Astrocyte (in vitro differentiated cells and primary cell): Measurements from ENCODE around the gene NXPH4. TPM values are rescaled to one million over a fixed set of nuclear protein-coding genes. Genes with fewer than 3 reads are reported as not detected.

Source experiments
- DNase-seq: peaks from one replicate; pipeline ENCODE4 v3.0.0-alpha.2; 2010; ENCODE audit warnings: low read depth
- FAIRE-seq: peaks from 2 replicates; lab custom pipeline; 2011; peaks lifted over from hg19 to GRCh38; lab: Jason Lieb, UNC
- H2AFZ ChIP-seq: 2 replicates; pipeline ENCODE4 v1.6.0; 2012; ENCODE audit warnings: low read depth, low read length, inconsistent platforms
- H3K27ac ChIP-seq: 2 replicates; pipeline ENCODE4 v1.5.1; 2011; ENCODE audit warnings: low read depth, low read length, inconsistent platforms
- H3K27me3 ChIP-seq: 2 replicates; pipeline ENCODE4 v1.6.0; 2011; ENCODE audit warnings: low read length, inconsistent platforms; ENCODE audit not compliant: insufficient read depth
- H3K36me3 ChIP-seq: 2 replicates; pipeline ENCODE4 v1.5.1; 2011; ENCODE audit warnings: low read length, inconsistent platforms; ENCODE audit not compliant: insufficient read depth
- H3K4me1 ChIP-seq: 2 replicates; pipeline ENCODE4 v1.5.1; 2011; ENCODE audit warnings: low read length, inconsistent platforms; ENCODE audit not compliant: insufficient read depth
- H3K4me2 ChIP-seq: 2 replicates; pipeline ENCODE4 v1.6.0; 2012; ENCODE audit warnings: low read length, inconsistent platforms
- H3K4me3 ChIP-seq: 2 replicates; pipeline ENCODE4 v1.5.1; 2011; ENCODE audit warnings: low read depth, mild to moderate bottlenecking, low read length, inconsistent platforms; ENCODE audit not compliant: insufficient read depth
- H3K79me2 ChIP-seq: 2 replicates; pipeline ENCODE4 v1.6.0; 2012; ENCODE audit warnings: mild to moderate bottlenecking, low read length, inconsistent platforms; ENCODE audit not compliant: insufficient read depth
- H3K9ac ChIP-seq: 2 replicates; pipeline ENCODE4 v1.6.0; 2012; ENCODE audit warnings: mild to moderate bottlenecking, low read length, inconsistent platforms
- H3K9me3 ChIP-seq: 2 replicates; pipeline ENCODE4 v1.5.1; 2012; ENCODE audit warnings: low read depth, mild to moderate bottlenecking, low read length, inconsistent platforms; ENCODE audit not compliant: insufficient read depth
- H4K20me1 ChIP-seq: 2 replicates; pipeline ENCODE4 v1.6.0; 2012; ENCODE audit warnings: low read length, inconsistent platforms; ENCODE audit not compliant: insufficient read depth
- H3K27ac Mint-ChIP-seq: one replicate; pipeline ENCODE4 v1.8.0; 2021; ENCODE audit warnings: mild to moderate bottlenecking, mixed read lengths; ENCODE audit not compliant: unreplicated experiment
- H3K27me3 Mint-ChIP-seq: one replicate; pipeline ENCODE4 v1.8.0; 2021; ENCODE audit warnings: low read depth, mixed read lengths; ENCODE audit not compliant: unreplicated experiment
- H3K36me3 Mint-ChIP-seq: one replicate; pipeline ENCODE4 v1.8.0; 2021; ENCODE audit warnings: low read depth, mixed read lengths; ENCODE audit not compliant: unreplicated experiment
- H3K4me1 Mint-ChIP-seq: one replicate; pipeline ENCODE4 v1.8.0; 2021; ENCODE audit warnings: low read depth, mixed read lengths; ENCODE audit not compliant: unreplicated experiment
- H3K4me3 Mint-ChIP-seq: one replicate; pipeline ENCODE4 v1.8.0; 2021; ENCODE audit warnings: mild to moderate bottlenecking, moderate library complexity, mixed read lengths; ENCODE audit not compliant: unreplicated experiment
- H3K9me3 Mint-ChIP-seq: one replicate; pipeline ENCODE4 v1.8.0; 2021; ENCODE audit warnings: mild to moderate bottlenecking, mixed read lengths; ENCODE audit not compliant: unreplicated experiment
- EZH2 ChIP-seq: IDR thresholded peaks from 2 replicates; pipeline ENCODE4 v1.6.1; 2012; ENCODE audit warnings: mild to moderate bottlenecking, low read length, inconsistent platforms; ENCODE audit not compliant: insufficient read depth
- total RNA-seq: library from RNA; stranded (reverse); gene quantifications from 2 replicates; pipeline ENCODE4 v1.2.1, GENCODE V29; 2021
- TF ChIP-seq, protein P1 (sequence below): IDR thresholded peaks from 2 replicates; pipeline ENCODE4 v1.5.1; 2011; ENCODE audit warnings: low read depth, mild to moderate bottlenecking, inconsistent platforms, low read length, moderate library complexity; ENCODE audit not compliant: insufficient read depth

The NXPH4 gene
- total RNA-seq, 1 donor from 2014 or later = 14.5 TPM

DNA sequence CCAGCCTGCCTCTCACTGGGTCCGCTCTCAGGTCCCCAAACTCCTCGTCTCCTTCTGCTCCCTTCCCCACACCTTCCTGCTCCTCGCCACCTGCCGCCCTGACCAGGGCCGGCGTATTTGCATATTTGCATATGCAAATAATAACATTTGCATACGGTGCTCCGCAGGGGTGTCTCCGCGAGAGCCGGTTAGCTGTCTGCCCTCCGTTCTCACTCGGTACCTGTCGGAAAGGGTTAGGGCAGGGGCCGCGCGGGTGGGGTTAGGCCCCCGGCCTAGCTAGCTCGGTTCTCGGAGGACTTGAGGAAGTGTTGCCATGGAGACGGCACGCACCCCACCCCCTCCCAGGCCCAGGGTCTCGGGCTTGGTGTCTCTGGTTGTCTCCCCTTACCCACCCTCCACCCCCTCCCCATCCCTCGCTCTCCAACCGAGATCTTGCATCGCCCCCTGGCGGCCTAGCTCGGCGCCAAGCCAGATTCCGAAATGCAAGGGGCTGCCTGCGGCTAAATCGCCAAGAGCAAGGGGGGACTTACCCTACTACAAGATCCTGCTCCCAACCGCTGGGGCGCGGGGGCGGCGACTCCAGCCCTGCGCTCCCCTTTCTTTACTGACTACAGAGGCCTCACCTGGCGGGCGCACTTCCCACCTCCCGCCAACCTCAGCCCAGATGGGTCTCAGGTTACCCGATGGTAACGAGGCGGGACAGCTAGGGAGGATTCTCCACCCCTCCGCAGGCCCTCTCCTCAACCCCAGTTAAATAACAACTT lies 26.3 kb downstream of the NXPH4 start:
- no peak overlapping the region for H3K27ac ChIP-seq
- no peak for FAIRE-seq
- peaks cover 14% of the 10 kb centered on the region for H4K20me1 ChIP-seq
- Mint-ChIP-seq H3K4me3 (peak overlapping the region; percentile 46), H3K27ac (peak overlapping the region; percentile 26), H3K27me3 (peaks cover 30% of the 10 kb centered on the region), H3K9me3 (no peaks in the 10 kb centered on the region), H3K4me1 (peaks cover 21% of the 10 kb centered on the region), H3K36me3 (peaks cover 6% of the 10 kb centered on the region)
- no peak for TF ChIP-seq EZH2
- TF ChIP-seq, protein P1, sequence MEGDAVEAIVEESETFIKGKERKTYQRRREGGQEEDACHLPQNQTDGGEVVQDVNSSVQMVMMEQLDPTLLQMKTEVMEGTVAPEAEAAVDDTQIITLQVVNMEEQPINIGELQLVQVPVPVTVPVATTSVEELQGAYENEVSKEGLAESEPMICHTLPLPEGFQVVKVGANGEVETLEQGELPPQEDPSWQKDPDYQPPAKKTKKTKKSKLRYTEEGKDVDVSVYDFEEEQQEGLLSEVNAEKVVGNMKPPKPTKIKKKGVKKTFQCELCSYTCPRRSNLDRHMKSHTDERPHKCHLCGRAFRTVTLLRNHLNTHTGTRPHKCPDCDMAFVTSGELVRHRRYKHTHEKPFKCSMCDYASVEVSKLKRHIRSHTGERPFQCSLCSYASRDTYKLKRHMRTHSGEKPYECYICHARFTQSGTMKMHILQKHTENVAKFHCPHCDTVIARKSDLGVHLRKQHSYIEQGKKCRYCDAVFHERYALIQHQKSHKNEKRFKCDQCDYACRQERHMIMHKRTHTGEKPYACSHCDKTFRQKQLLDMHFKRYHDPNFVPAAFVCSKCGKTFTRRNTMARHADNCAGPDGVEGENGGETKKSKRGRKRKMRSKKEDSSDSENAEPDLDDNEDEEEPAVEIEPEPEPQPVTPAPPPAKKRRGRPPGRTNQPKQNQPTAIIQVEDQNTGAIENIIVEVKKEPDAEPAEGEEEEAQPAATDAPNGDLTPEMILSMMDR = peak; percentile 28
- no peak for DNase-seq
- H2AFZ ChIP-seq = no peak overlapping the region
- H3K4me3 ChIP-seq = peak overlapping the region; percentile 17
- H3K4me1 ChIP-seq = peaks cover 30% of the 10 kb centered on the region
- no peaks in the 10 kb centered on the region for H3K36me3 ChIP-seq
- H3K9me3 ChIP-seq = no peaks in the 10 kb centered on the region
- no peaks in the 10 kb centered on the region for H3K79me2 ChIP-seq
- H3K4me2 ChIP-seq = peak overlapping the region; percentile 88
- peak overlapping the region; percentile 20 for H3K9ac ChIP-seq
- H3K27me3 ChIP-seq = peaks cover 25% of the 10 kb centered on the region

DNA sequence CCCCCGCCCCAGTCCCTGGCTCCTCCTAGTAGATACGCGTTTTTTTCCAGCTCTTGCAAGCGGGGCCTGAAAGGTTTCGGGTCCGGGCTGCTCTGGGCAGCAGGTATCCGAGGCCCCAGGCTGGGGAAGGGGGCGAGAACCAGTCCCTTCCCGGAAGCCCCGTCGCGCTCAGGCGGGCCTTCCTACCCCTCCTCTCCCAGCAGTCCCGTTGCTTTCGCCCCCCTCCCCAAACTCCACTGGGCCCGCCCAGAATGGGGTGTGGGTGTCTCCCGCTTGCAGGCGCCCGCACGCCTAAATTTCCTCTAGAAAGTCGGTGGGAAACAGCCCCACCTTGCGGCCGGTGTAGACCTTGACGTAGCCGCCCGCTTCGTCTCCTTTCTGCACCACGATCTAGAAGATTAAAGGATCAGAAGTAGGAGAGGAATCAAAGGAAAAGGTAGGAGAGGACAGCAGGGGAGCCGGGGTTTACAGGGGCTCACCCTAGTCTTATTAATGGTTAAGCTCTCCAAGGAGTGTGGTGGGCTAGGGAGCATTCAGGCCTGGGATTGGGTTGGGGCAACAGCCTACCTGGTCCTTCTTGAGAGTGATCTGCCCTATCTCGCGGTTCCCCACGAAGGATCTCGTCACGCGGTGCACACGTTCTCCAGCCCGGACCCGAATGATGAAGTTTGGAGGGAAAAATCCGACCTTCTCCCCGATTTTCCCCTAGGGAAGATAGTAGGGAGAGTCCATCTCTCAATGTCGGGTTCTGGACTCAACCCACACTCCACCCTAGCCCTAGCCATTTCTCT lies 27.1 kb downstream of the NXPH4 start:
- no peak overlapping the region for H3K4me3 ChIP-seq
- peaks cover 19% of the 10 kb centered on the region for H3K4me1 Mint-ChIP-seq

More for the DNA sequence above, 27.1 kb downstream of the NXPH4 start:
- Histone ChIP-seq H3K4me2 (peak overlapping the region; percentile 88), H3K27me3 (peaks cover 21% of the 10 kb centered on the region), H3K27ac (no peak overlapping the region), H3K36me3 (no peaks in the 10 kb centered on the region), H3K9me3 (no peaks in the 10 kb centered on the region), H3K9ac (peak overlapping the region; percentile 20), H3K4me1 (peaks cover 30% of the 10 kb centered on the region), H4K20me1 (peaks cover 14% of the 10 kb centered on the region), H2AFZ (no peak overlapping the region), H3K79me2 (no peaks in the 10 kb centered on the region)
- DNase-seq = no peak
- Mint-ChIP-seq H3K9me3 (no peaks in the 10 kb centered on the region), H3K4me3 (peak overlapping the region; percentile 70), H3K36me3 (peaks cover 8% of the 10 kb centered on the region), H3K27me3 (peaks cover 30% of the 10 kb centered on the region), H3K27ac (peak overlapping the region; percentile 53)
- FAIRE-seq = no peak
- TF ChIP-seq EZH2 = no peak
- TF ChIP-seq, protein P1 = peak; percentile 68
